MCF 10A (cell line): ENCODE results near the gene S1PR5. TPM values are rescaled to one million over a fixed set of nuclear protein-coding genes. Genes with fewer than 3 reads are reported as not detected.

Experiments
- Bru-seq: library from RNA; stranded (reverse); fragments of 400-500 nt; gene quantifications from one replicate; lab custom pipeline; 2021; lab: Mats Ljungman, UMichigan
- BruChase-seq, 2 experiments: library from RNA; stranded (reverse); fragments of 400-500 nt; gene quantifications; one replicate each; lab custom pipeline; 2021; lab: Mats Ljungman, UMichigan
- BruUV-seq: library from RNA; stranded (reverse); fragments of 400-500 nt; replicated peaks from 2 replicates; lab custom pipeline; 2021; lab: Mats Ljungman, UMichigan
- CTCF ChIA-PET: fragments of 300-600 bp; sonication (Branson Sonifier 250); formaldehyde crosslinking; extraction: SDS; loops from one replicate; lab custom pipeline; 2021; ENCODE audit warnings: antibody characterized with exemption, inconsistent platforms; lab: Yijun Ruan, JAX
- POLR2A ChIA-PET: fragments of 300-600, 350-650 bp; sonication (Branson Sonifier 250); formaldehyde crosslinking; extraction: SDS; loops from one replicate; lab custom pipeline; 2020; ENCODE audit warnings: antibody characterized with exemption, inconsistent platforms; lab: Yijun Ruan, JAX
- DNase-seq: peaks from one replicate; pipeline ENCODE4 v3.0.0-alpha.2; 2018; ENCODE audit not compliant: unreplicated experiment
- H3K27ac Mint-ChIP-seq: one replicate; pipeline ENCODE4 v1.8.0; 2022; ENCODE audit warnings: mild to moderate bottlenecking, low read depth, mixed read lengths; ENCODE audit not compliant: unreplicated experiment
- H3K27me3 Mint-ChIP-seq: one replicate; pipeline ENCODE4 v1.8.0; 2022; ENCODE audit warnings: mixed read lengths; ENCODE audit not compliant: insufficient read depth, unreplicated experiment
- H3K36me3 Mint-ChIP-seq: one replicate; pipeline ENCODE4 v1.8.0; 2022; ENCODE audit warnings: mild to moderate bottlenecking, moderate library complexity, mixed read lengths; ENCODE audit not compliant: insufficient read depth, unreplicated experiment
- H3K4me1 Mint-ChIP-seq: one replicate; pipeline ENCODE4 v1.8.0; 2022; ENCODE audit warnings: mixed read lengths; ENCODE audit not compliant: insufficient read depth, unreplicated experiment
- H3K4me3 Mint-ChIP-seq: one replicate; pipeline ENCODE4 v1.8.0; 2022; ENCODE audit warnings: mild to moderate bottlenecking, moderate library complexity, mixed read lengths; ENCODE audit not compliant: unreplicated experiment
- H3K9me3 Mint-ChIP-seq: one replicate; pipeline ENCODE4 v1.8.0; 2022; ENCODE audit warnings: mixed read lengths; ENCODE audit not compliant: unreplicated experiment
- CTCF ChIP-seq: fragments of 200-600 bp; IDR thresholded peaks from one replicate; pipeline ENCODE4 v1.8.0; 2022; ENCODE audit warnings: antibody characterized with exemption, mild to moderate bottlenecking; ENCODE audit not compliant: unreplicated experiment
- intact Hi-C: fragments of 100-400 bp; cut with micrococcal nuclease; formaldehyde crosslinking; loops from 2 replicates; pipeline ENCODE4 v1.14.1; 2022
- long read RNA-seq: library from polyadenylated mRNA; stranded (forward); transcript quantifications from one replicate; pipeline ENCODE4 v2.0.0, GENCODE V29; 2022
- total RNA-seq: library from RNA; stranded (reverse); gene quantifications from 2 replicates; pipeline ENCODE4 v1.2.3, GENCODE V29; 2022

S1PR5 gene
- total RNA-seq (not detected in 2 replicates), Bru-seq, nascent RNA (not detected), BruChase-seq, experiment 1, labeled RNA remaining after a 6-hour chase (not detected), BruChase-seq, experiment 2, labeled RNA remaining after a 2-hour chase (not detected)
- long read RNA-seq, result 0 reads

- TF ChIP-seq CTCF, result no peak
- intact Hi-C loops, result no loop called here
- Mint-ChIP-seq H3K9me3 (no peaks in the 10 kb centered on the region), H3K36me3 (no peaks in the 10 kb centered on the region), H3K4me3 (peak within 1 kb of the TSS; percentile 51), H3K27me3 (peaks cover 22% of the 10 kb centered on the region), H3K4me1 (no peaks in the 10 kb centered on the region), H3K27ac (no peak within 1 kb of the TSS)
- BruUV-seq, result no TSS peak
- no peak for DNase-seq
- POLR2A ChIA-PET, result no interaction called here
- CTCF ChIA-PET, result interaction anchor here (1.1 kb wide), 1 partner anchor 11 kb away, joined by 5 read pairs; no protein-coding TSS in a partner anchor
Measured at GRCh38 chr19:10517361-10517759, at the start of gene S1PR5. Gene S1PR5, minus strand, starts transcription at chr19:10517447. Its CDS starts 2,436 bp downstream, at chr19:10515011.

GRCh38 chr19:10566658-10567410 lies 49.6 kb upstream of the S1PR5 start:
- TF ChIP-seq CTCF, result no peak
- peak overlapping the region; percentile 96 for H3K4me3 Mint-ChIP-seq
- no peak for DNase-seq
- peaks cover 31% of the 10 kb centered on the region for H3K4me1 Mint-ChIP-seq
- peak overlapping the region; percentile 94 for H3K27ac Mint-ChIP-seq
- H3K27me3 Mint-ChIP-seq, result no peaks in the 10 kb centered on the region
- H3K36me3 Mint-ChIP-seq, result peaks cover 8% of the 10 kb centered on the region
- BruUV-seq, result no TSS peak
- intact Hi-C loops, result loop anchor here (5.0 kb wide), 1 partner anchor 145 kb away; the partner anchor contains the start of gene PDE4A
- H3K9me3 Mint-ChIP-seq, result no peaks in the 10 kb centered on the region
- CTCF ChIA-PET, result interaction anchor here (0.8 to 1.4 kb wide), 9 partner anchors 14 to 163 kb away, joined by 3 to 6 read pairs (median 4); partner anchors contain the start of gene CDC37
- POLR2A ChIA-PET, result interaction anchor here (0.7 to 5.4 kb wide), 7 partner anchors 11 to 277 kb away, joined by 3 to 23 read pairs (median 3); partner anchors contain the start of gene CDC37

- Mint-ChIP-seq H3K4me3 (peak overlapping the region; percentile 96), H3K27me3 (no peaks in the 10 kb centered on the region), H3K36me3 (peaks cover 13% of the 10 kb centered on the region), H3K9me3 (no peaks in the 10 kb centered on the region), H3K4me1 (peaks cover 31% of the 10 kb centered on the region), H3K27ac (peak overlapping the region; percentile 94)
- no peak for DNase-seq
- CTCF ChIA-PET, result interaction anchor here (0.8 to 1.0 kb wide), 2 partner anchors 15 to 80 kb away, joined by 3 to 4 read pairs; no protein-coding TSS in a partner anchor
- POLR2A ChIA-PET, result interaction anchor here (1.0 to 5.4 kb wide), 7 partner anchors 11 to 277 kb away, joined by 3 to 23 read pairs (median 5); partner anchors contain the start of gene CDC37
- intact Hi-C loops, result loop anchor here (5.0 kb wide), 1 partner anchor 144 kb away; the partner anchor contains the start of gene PDE4A
- no TSS peak for BruUV-seq
- no peak for TF ChIP-seq CTCF
Measured at GRCh38 chr19:10566408-10566657, 49.1 kb upstream of the S1PR5 start.
